Neural crest cell (in vitro differentiated cells): ENCODE results near the gene S100A10. TPM values are rescaled to one million over a fixed set of nuclear protein-coding genes. Genes with fewer than 3 reads are reported as not detected.

ENCODE experiments used
- DNase-seq: peaks from one replicate; pipeline ENCODE4 v3.0.0; 2021; ENCODE audit warnings: low read depth, mixed read lengths, low spot score
- H3K27ac Mint-ChIP-seq: one replicate; pipeline ENCODE4 v1.8.0; 2021; ENCODE audit warnings: mild to moderate bottlenecking, mixed read lengths; ENCODE audit not compliant: unreplicated experiment
- H3K27me3 Mint-ChIP-seq: 2 replicates; pipeline ENCODE4 v1.8.0; 2021; ENCODE audit warnings: low read depth, mild to moderate bottlenecking, mixed read lengths
- H3K36me3 Mint-ChIP-seq: 2 replicates; pipeline ENCODE4 v1.8.0; 2021; ENCODE audit warnings: low read depth, mild to moderate bottlenecking, mixed read lengths
- H3K4me1 Mint-ChIP-seq: 2 replicates; pipeline ENCODE4 v1.8.0; 2021; ENCODE audit warnings: mixed read lengths
- H3K4me3 Mint-ChIP-seq: one replicate; pipeline ENCODE4 v1.8.0; 2021; ENCODE audit warnings: mild to moderate bottlenecking, mixed read lengths
- H3K9me3 Mint-ChIP-seq: 2 replicates; pipeline ENCODE4 v1.8.0; 2021; ENCODE audit warnings: mixed read lengths
- CTCF ChIP-seq: fragments of 200-600 bp; sonication (generic); conservative IDR thresholded peaks from 2 replicates; pipeline ENCODE4 v1.5.0; 2021; ENCODE audit warnings: antibody characterized with exemption, mild to moderate bottlenecking
- total RNA-seq: library from RNA; stranded (reverse); gene quantifications from 2 replicates; pipeline ENCODE4 v1.2.1, GENCODE V29; 2021

Gene S100A10
- total RNA-seq, 1 donor from 2014 or later, result 44.8 TPM

DNA sequence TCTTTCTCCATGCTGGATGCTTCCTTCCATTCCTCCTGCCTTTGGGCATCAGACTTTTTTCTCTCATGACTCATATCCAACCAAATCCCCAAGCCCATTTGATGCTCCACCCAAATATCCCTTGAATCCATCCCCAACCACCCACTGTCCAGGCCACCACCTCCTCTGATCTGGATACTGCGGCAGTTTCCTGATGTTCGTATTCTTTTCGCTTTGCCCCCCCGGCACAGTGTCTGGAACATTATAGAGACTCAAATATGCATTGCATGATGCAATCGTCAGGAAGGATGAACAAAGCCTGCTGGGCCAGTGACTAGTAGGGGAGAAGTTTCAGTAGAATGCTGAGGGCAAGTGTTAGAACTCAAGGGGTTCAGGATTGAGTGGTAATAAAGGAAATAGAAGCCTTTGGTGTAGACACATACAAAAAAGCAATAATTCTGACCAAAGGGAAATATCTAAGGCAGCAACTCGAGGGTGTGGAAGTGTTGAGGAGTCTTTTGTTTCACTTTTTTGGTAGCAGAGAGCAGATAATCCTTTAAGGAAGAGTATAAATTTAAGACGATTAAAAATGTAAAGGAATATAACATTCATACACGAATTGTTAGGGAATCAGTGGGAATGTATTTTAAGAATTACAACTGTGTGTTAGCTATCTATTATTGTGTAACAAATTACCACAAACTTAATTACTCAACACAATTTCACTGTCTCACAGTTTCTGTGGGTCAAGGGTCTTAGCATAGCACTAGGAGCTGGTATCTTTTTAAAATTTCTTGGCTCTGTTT is 35.7 kb upstream of the S100A10 start:
- H3K27ac Mint-ChIP-seq, result no peak overlapping the region
- H3K27me3 Mint-ChIP-seq, result peaks cover 12% of the 10 kb centered on the region
- peaks cover 6% of the 10 kb centered on the region for H3K36me3 Mint-ChIP-seq
- DNase-seq, result no peak
- H3K9me3 Mint-ChIP-seq, result peaks cover 8% of the 10 kb centered on the region
- H3K4me3 Mint-ChIP-seq, result no peak overlapping the region
- no peak for TF ChIP-seq CTCF
- H3K4me1 Mint-ChIP-seq, result no peaks in the 10 kb centered on the region

DNA sequence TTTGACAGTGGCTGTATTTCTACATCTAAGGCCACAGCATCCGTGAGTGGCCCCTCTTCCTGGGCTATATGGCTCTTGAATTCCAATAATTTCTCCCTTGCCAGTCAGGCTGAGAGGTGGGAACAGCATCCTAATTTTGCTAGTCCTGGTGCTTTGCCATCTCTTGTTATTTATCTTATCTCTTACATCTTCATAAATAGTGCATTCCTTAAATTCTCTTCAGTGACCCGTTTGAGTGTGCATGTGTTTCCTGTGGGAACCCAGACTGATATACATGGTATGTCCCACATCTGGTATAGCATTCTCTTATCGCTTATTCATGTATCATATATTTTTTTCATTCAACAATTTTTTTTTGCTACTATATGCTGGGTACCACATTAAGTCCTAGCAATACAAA is 33.2 kb upstream of the S100A10 start:
- DNase-seq, result no peak
- no peak overlapping the region for H3K27ac Mint-ChIP-seq

DNA sequence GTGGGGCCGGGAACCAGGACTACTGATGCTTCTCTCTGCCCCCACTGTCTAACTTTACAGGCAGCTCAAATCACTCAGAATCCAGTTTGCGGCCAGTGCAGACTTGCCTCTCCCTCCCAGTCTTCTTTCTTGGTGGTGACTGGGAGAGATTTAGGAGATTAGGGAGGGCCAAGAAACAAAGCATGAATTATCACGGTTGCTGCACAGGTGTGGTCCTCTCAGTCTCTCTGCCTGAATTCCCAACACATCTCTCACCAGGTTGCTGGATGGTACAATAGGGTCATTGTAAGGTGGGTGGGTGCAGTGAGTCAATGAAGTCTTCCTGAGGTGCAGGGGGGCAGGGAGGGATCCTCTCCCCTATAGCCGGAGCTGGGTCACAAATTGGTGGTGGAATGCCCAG is 30.6 kb upstream of the S100A10 start:
- Mint-ChIP-seq H3K27me3 (peaks cover 19% of the 10 kb centered on the region), H3K9me3 (peaks cover 6% of the 10 kb centered on the region), H3K4me3 (no peak overlapping the region), H3K27ac (no peak overlapping the region), H3K36me3 (peaks cover 2% of the 10 kb centered on the region), H3K4me1 (no peaks in the 10 kb centered on the region)
- TF ChIP-seq CTCF, result no peak
- DNase-seq, result no peak

More for the DNA sequence above, 33.2 kb upstream of the S100A10 start:
- Mint-ChIP-seq H3K27me3 (peaks cover 19% of the 10 kb centered on the region), H3K4me3 (no peak overlapping the region), H3K4me1 (no peaks in the 10 kb centered on the region), H3K36me3 (peaks cover 4% of the 10 kb centered on the region), H3K9me3 (peaks cover 8% of the 10 kb centered on the region)
- no peak for TF ChIP-seq CTCF

DNA sequence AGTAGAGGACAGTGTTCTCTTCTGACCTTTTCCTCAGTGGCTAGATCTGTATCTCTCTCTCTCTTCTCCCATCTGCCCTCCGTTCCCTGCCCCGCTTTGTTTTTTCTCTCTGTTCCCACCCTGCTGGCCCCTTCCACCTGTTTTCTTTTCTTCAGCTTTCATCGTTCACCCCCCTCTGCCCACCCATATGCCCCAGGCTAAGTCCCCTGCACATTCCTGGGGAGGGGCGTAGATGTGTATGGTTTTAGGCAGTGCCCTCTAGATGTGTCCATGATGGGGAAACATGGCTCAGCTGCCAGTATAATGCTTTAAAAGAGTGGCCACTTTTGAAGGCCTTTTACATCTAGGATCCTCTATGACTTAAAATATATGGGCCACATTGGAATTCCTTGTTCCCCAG is 29.6 kb upstream of the S100A10 start:
- Mint-ChIP-seq H3K27ac (no peak overlapping the region), H3K36me3 (no peaks in the 10 kb centered on the region), H3K27me3 (peaks cover 22% of the 10 kb centered on the region), H3K4me3 (no peak overlapping the region), H3K9me3 (no peaks in the 10 kb centered on the region), H3K4me1 (no peaks in the 10 kb centered on the region)
- TF ChIP-seq CTCF, result no peak
- DNase-seq, result no peak

DNA sequence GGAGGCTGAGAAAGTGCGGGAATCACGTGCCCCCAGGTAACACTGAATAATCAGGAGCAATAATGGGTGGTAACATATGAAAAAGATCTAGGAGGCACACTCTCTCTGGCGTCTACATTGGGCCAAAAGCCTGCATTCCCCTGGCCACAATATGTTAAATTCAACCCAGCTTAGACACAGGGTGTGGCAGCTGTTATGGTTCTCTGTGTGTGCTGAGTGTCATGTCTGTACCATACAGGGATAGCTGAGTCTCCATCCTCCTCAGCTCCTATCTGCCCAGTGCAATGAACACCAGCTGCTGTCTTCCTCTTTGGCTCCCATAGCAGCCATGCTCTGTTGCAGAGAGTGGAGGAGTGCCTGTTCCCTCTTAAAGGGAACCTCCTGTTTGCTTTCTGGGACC is 28.8 kb upstream of the S100A10 start:
- Mint-ChIP-seq H3K4me1 (no peaks in the 10 kb centered on the region), H3K27ac (no peak overlapping the region), H3K27me3 (peaks cover 22% of the 10 kb centered on the region), H3K36me3 (no peaks in the 10 kb centered on the region), H3K4me3 (no peak overlapping the region), H3K9me3 (no peaks in the 10 kb centered on the region)
- DNase-seq, result no peak
- TF ChIP-seq CTCF, result no peak
